ENCODE results near the gene WDR62.
"Not testable (repeated sequence)": the region's sequence is repeated elsewhere in the genome, so short reads cannot be mapped to it uniquely, and the experiment has no call there.

The WDR62 gene

GRCh38 chr19:36023432-36023831 is 31.3 kb upstream of the WDR62 start:
- H3K9me3 ChIP-seq (ENCODE audit: control insufficient read depth, insufficient read depth, low read depth, low read length) = no peaks in the 10 kb centered on the region
- no peaks in the 10 kb centered on the region for H3K27me3 ChIP-seq (ENCODE audit: control insufficient read depth, insufficient read depth, low read length)
- no peak overlapping the region for H3K9ac ChIP-seq (ENCODE audit: low read length)
- H3K4me3 ChIP-seq (ENCODE audit: low read depth, low read length) = no peak overlapping the region
- no peaks in the 10 kb centered on the region for H3K4me1 ChIP-seq (ENCODE audit: control insufficient read depth, insufficient read depth, low read length)
- peaks cover 34% of the 10 kb centered on the region for H3K36me3 ChIP-seq (ENCODE audit: control insufficient read depth, insufficient read depth, low read length)
- H3K27ac ChIP-seq (ENCODE audit: low read depth, low read length) = no peak overlapping the region

- H3K9ac ChIP-seq (ENCODE audit: low read length) = no peak overlapping the region
- no peaks in the 10 kb centered on the region for H3K4me1 ChIP-seq (ENCODE audit: control insufficient read depth, insufficient read depth, low read length)
- peaks cover 35% of the 10 kb centered on the region for H3K36me3 ChIP-seq (ENCODE audit: control insufficient read depth, insufficient read depth, low read length)
- no peaks in the 10 kb centered on the region for H3K27me3 ChIP-seq (ENCODE audit: control insufficient read depth, insufficient read depth, low read length)
- H3K27ac ChIP-seq (ENCODE audit: low read depth, low read length) = no peak overlapping the region
- no peak overlapping the region for H3K4me3 ChIP-seq (ENCODE audit: low read depth, low read length)
- no peaks in the 10 kb centered on the region for H3K9me3 ChIP-seq (ENCODE audit: control insufficient read depth, insufficient read depth, low read depth, low read length)
Measured at GRCh38 chr19:36025541-36025940, 29.2 kb upstream of the WDR62 start.

GRCh38 chr19:36026091-36026876 is 28.4 kb upstream of the WDR62 start:
- H3K9me3 ChIP-seq (ENCODE audit: control insufficient read depth, insufficient read depth, low read depth, low read length) = no peaks in the 10 kb centered on the region
- no peaks in the 10 kb centered on the region for H3K4me1 ChIP-seq (ENCODE audit: control insufficient read depth, insufficient read depth, low read length)
- no peak overlapping the region for H3K9ac ChIP-seq (ENCODE audit: low read length)
- H3K4me3 ChIP-seq (ENCODE audit: low read depth, low read length) = no peak overlapping the region
- H3K27ac ChIP-seq (ENCODE audit: low read depth, low read length) = no peak overlapping the region
- H3K27me3 ChIP-seq (ENCODE audit: control insufficient read depth, insufficient read depth, low read length) = no peaks in the 10 kb centered on the region
- H3K36me3 ChIP-seq (ENCODE audit: control insufficient read depth, insufficient read depth, low read length) = peaks cover 29% of the 10 kb centered on the region

- no peaks in the 10 kb centered on the region for H3K27me3 ChIP-seq (ENCODE audit: control insufficient read depth, insufficient read depth, low read length)
- no peak overlapping the region for H3K27ac ChIP-seq (ENCODE audit: low read depth, low read length)
- no peak overlapping the region for H3K9ac ChIP-seq (ENCODE audit: low read length)
- H3K4me3 ChIP-seq (ENCODE audit: low read depth, low read length) = no peak overlapping the region
- no peaks in the 10 kb centered on the region for H3K9me3 ChIP-seq (ENCODE audit: control insufficient read depth, insufficient read depth, low read depth, low read length)
- H3K4me1 ChIP-seq (ENCODE audit: control insufficient read depth, insufficient read depth, low read length) = no peaks in the 10 kb centered on the region
- peaks cover 23% of the 10 kb centered on the region for H3K36me3 ChIP-seq (ENCODE audit: control insufficient read depth, insufficient read depth, low read length)
Measured at GRCh38 chr19:36027696-36028095, 27.0 kb upstream of the WDR62 start.

GRCh38 chr19:36028313-36029041 is 26.2 kb upstream of the WDR62 start:
- Histone ChIP-seq H3K27ac (ENCODE audit: low read depth, low read length) (no peak overlapping the region), H3K4me1 (ENCODE audit: control insufficient read depth, insufficient read depth, low read length) (0 out of 2 replicates have a peak, but pooled peaks cover 6% of the 10 kb centered on the region), H3K9ac (ENCODE audit: low read length) (peak overlapping the region; percentile 42), H3K36me3 (ENCODE audit: control insufficient read depth, insufficient read depth, low read length) (peaks cover 18% of the 10 kb centered on the region), H3K4me3 (ENCODE audit: low read depth, low read length) (no peak overlapping the region), H3K9me3 (ENCODE audit: control insufficient read depth, insufficient read depth, low read depth, low read length) (no peaks in the 10 kb centered on the region), H3K27me3 (ENCODE audit: control insufficient read depth, insufficient read depth, low read length) (no peaks in the 10 kb centered on the region)

- no peak overlapping the region for H3K27ac ChIP-seq (ENCODE audit: low read depth, low read length)
- no peak overlapping the region for H3K4me3 ChIP-seq (ENCODE audit: low read depth, low read length)
- H3K9ac ChIP-seq (ENCODE audit: low read length) = no peak overlapping the region
- H3K36me3 ChIP-seq (ENCODE audit: control insufficient read depth, insufficient read depth, low read length) = peaks cover 7% of the 10 kb centered on the region; the same call in 1 of the 2 replicates
- no peaks in the 10 kb centered on the region for H3K27me3 ChIP-seq (ENCODE audit: control insufficient read depth, insufficient read depth, low read length)
- H3K9me3 ChIP-seq (ENCODE audit: control insufficient read depth, insufficient read depth, low read depth, low read length) = no peaks in the 10 kb centered on the region
- H3K4me1 ChIP-seq (ENCODE audit: control insufficient read depth, insufficient read depth, low read length) = 0 out of 2 replicates have a peak, but pooled peaks cover 6% of the 10 kb centered on the region
Measured at GRCh38 chr19:36030264-36031148, 24.2 kb upstream of the WDR62 start.

- Histone ChIP-seq H3K4me1 (ENCODE audit: control insufficient read depth, insufficient read depth, low read length) (0 out of 2 replicates have a peak, but pooled peaks cover 6% of the 10 kb centered on the region), H3K27me3 (ENCODE audit: control insufficient read depth, insufficient read depth, low read length) (no peaks in the 10 kb centered on the region), H3K4me3 (ENCODE audit: low read depth, low read length) (no peak overlapping the region), H3K9me3 (ENCODE audit: control insufficient read depth, insufficient read depth, low read depth, low read length) (no peaks in the 10 kb centered on the region), H3K9ac (ENCODE audit: low read length) (no peak overlapping the region), H3K27ac (ENCODE audit: low read depth, low read length) (no peak overlapping the region), H3K36me3 (ENCODE audit: control insufficient read depth, insufficient read depth, low read length) (peaks cover 7% of the 10 kb centered on the region; the same call in 1 of the 2 replicates)
Measured at GRCh38 chr19:36031308-36031707, 23.4 kb upstream of the WDR62 start.

GRCh38 chr19:36032251-36033104 is 22.2 kb upstream of the WDR62 start, which contains the start of gene CLIP3:
Gene CLIP3 (minus strand): TSS chr19:36032873. CDS start chr19:36032357, 516 bp downstream.
- Histone ChIP-seq H3K9ac (ENCODE audit: low read length) (peak within 1 kb of the TSS; percentile 42), H3K4me1 (ENCODE audit: control insufficient read depth, insufficient read depth, low read length) (0 out of 2 replicates have a peak, but pooled peaks cover 6% of the 10 kb centered on the region), H3K27me3 (ENCODE audit: control insufficient read depth, insufficient read depth, low read length) (no peaks in the 10 kb centered on the region), H3K4me3 (ENCODE audit: low read depth, low read length) (peak within 1 kb of the TSS; percentile 87), H3K36me3 (ENCODE audit: control insufficient read depth, insufficient read depth, low read length) (peaks cover 2% of the 10 kb centered on the region; the same call in 1 of the 2 replicates), H3K9me3 (ENCODE audit: control insufficient read depth, insufficient read depth, low read depth, low read length) (no peaks in the 10 kb centered on the region), H3K27ac (ENCODE audit: low read depth, low read length) (no peak within 1 kb of the TSS)

GRCh38 chr19:36040495-36040894 is 14.2 kb upstream of the WDR62 start:
- H3K27me3 ChIP-seq (ENCODE audit: control insufficient read depth, insufficient read depth, low read length) = no peaks in the 10 kb centered on the region
- H3K9ac ChIP-seq (ENCODE audit: low read length) = no peak overlapping the region
- H3K4me3 ChIP-seq (ENCODE audit: low read depth, low read length) = no peak overlapping the region
- peaks cover 9% of the 10 kb centered on the region; the same call in 1 of the 2 replicates for H3K4me1 ChIP-seq (ENCODE audit: control insufficient read depth, insufficient read depth, low read length)
- H3K27ac ChIP-seq (ENCODE audit: low read depth, low read length) = no peak overlapping the region
- no peaks in the 10 kb centered on the region for H3K9me3 ChIP-seq (ENCODE audit: control insufficient read depth, insufficient read depth, low read depth, low read length)
- H3K36me3 ChIP-seq (ENCODE audit: control insufficient read depth, insufficient read depth, low read length) = peaks cover 3% of the 10 kb centered on the region; the same call in 1 of the 2 replicates

GRCh38 chr19:36041092-36041491 is 13.6 kb upstream of the WDR62 start:
- H3K4me3 ChIP-seq (ENCODE audit: low read depth, low read length); H3K27me3 ChIP-seq (ENCODE audit: control insufficient read depth, insufficient read depth, low read length); H3K4me1 ChIP-seq (ENCODE audit: control insufficient read depth, insufficient read depth, low read length); H3K9ac ChIP-seq (ENCODE audit: low read length); H3K27ac ChIP-seq (ENCODE audit: low read depth, low read length); H3K36me3 ChIP-seq (ENCODE audit: control insufficient read depth, insufficient read depth, low read length); H3K9me3 ChIP-seq (ENCODE audit: control insufficient read depth, insufficient read depth, low read depth, low read length): not testable (repeated sequence)
